Measurements from ENCODE around the gene PDAP1. TPM values are rescaled to one million over a fixed set of nuclear protein-coding genes. Genes with fewer than 3 reads are reported as not detected.
"Not testable (repeated sequence)": the region's sequence is repeated elsewhere in the genome, so short reads cannot be mapped to it uniquely, and the experiment has no call there.

The PDAP1 gene
- total RNA-seq, 2 donors from 2014 or later: 98.6 to 103 TPM

DNA sequence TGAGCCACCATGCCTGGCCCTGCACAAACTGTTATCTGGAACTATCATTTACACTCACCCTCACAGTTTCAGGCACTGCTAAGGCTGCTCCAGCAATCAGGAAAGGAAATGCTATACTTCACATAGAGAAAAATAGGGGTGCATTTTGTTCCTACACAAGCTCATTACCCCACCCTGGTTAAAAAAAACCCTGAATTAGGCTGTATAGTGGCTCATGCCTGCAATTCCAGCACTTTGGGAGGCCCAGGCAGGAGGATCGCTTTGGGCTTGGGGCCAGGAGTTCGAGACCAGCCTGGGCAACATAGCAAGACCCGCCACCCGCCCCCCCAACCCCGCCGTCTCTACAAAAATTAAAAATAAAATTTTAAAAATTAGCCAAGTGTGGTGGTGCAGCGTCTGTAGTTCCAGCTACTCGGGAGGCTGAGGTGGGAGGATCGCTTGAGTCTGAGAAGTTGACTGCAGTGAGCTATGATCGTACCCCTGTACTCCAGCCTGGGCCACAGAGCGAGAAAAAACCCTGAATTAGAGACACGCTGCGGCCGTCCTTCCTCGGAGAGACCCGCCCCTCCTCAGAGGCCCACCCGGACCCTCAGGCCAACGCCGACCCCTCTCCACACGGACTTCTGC is 29.7 kb upstream of the PDAP1 start:
- peak overlapping the region; percentile 92 to 93 for H3K4me3 ChIP-seq

DNA sequence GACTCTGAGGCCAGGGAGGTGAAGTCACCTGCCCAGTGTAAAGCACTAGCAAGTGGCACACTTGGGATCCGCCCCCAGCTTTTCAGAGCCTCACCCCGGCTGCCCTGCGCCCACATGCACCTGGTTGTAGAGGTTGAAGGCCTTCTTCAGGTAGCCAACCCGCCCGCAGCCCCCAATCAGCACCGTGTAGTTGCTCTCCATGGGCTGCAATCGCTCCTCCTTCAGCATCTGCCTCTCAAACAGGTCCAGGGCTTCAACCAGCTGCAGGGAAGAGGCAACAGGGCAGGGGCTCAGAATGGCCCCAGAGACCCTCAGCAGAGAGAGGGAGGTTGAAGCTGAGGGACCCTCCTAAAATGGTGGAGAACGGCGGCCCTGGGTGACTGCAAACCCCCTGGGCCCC is 24.8 kb upstream of the PDAP1 start:
- intact Hi-C loops (cut with DNase I): no loop called here
- H3K9me3 ChIP-seq: no peaks in the 10 kb centered on the region
- 80% methylated on average over 9 of the region's 9 CpGs for WGBS
- H3K27ac ChIP-seq: peak overlapping the region; percentile 34 to 52
- no peak overlapping the region for H3K4me3 ChIP-seq
- H3K36me3 ChIP-seq: peaks cover 5 to 9% of the 10 kb centered on the region in 2 donors
- DNase-seq (ENCODE audit: low spot score): no peak
- H3K4me1 ChIP-seq (replicated peaks): peaks cover 12% of the 10 kb centered on the region
- no peak for TF ChIP-seq POLR2A (IDR thresholded peaks at IDR 0.05)
- H3K27me3 ChIP-seq (replicated peaks; ENCODE audit: insufficient read depth): no peaks in the 10 kb centered on the region

More for the DNA sequence above, 29.7 kb upstream of the PDAP1 start:
- no peaks in the 10 kb centered on the region for H3K27me3 ChIP-seq (replicated peaks; ENCODE audit: insufficient read depth)
- intact Hi-C loops (cut with DNase I): no loop called here
- H3K36me3 ChIP-seq: no peaks in the 10 kb centered on the region
- no peak for DNase-seq (ENCODE audit: low spot score)
- H3K27ac ChIP-seq: peak overlapping the region; percentile 83 to 89
- H3K9me3 ChIP-seq: no peaks in the 10 kb centered on the region
- peaks cover 3% of the 10 kb centered on the region for H3K4me1 ChIP-seq (replicated peaks)
- TF ChIP-seq POLR2AphosphoS5 (IDR thresholded peaks at IDR 0.05) (no peak), POLR2A (IDR thresholded peaks at IDR 0.05) (no peak)
- TF ChIP-seq, protein P1, sequence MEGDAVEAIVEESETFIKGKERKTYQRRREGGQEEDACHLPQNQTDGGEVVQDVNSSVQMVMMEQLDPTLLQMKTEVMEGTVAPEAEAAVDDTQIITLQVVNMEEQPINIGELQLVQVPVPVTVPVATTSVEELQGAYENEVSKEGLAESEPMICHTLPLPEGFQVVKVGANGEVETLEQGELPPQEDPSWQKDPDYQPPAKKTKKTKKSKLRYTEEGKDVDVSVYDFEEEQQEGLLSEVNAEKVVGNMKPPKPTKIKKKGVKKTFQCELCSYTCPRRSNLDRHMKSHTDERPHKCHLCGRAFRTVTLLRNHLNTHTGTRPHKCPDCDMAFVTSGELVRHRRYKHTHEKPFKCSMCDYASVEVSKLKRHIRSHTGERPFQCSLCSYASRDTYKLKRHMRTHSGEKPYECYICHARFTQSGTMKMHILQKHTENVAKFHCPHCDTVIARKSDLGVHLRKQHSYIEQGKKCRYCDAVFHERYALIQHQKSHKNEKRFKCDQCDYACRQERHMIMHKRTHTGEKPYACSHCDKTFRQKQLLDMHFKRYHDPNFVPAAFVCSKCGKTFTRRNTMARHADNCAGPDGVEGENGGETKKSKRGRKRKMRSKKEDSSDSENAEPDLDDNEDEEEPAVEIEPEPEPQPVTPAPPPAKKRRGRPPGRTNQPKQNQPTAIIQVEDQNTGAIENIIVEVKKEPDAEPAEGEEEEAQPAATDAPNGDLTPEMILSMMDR (IDR thresholded peaks at IDR 0.05): no peak
- 13% methylated on average over 20 of the region's 20 CpGs for WGBS

DNA sequence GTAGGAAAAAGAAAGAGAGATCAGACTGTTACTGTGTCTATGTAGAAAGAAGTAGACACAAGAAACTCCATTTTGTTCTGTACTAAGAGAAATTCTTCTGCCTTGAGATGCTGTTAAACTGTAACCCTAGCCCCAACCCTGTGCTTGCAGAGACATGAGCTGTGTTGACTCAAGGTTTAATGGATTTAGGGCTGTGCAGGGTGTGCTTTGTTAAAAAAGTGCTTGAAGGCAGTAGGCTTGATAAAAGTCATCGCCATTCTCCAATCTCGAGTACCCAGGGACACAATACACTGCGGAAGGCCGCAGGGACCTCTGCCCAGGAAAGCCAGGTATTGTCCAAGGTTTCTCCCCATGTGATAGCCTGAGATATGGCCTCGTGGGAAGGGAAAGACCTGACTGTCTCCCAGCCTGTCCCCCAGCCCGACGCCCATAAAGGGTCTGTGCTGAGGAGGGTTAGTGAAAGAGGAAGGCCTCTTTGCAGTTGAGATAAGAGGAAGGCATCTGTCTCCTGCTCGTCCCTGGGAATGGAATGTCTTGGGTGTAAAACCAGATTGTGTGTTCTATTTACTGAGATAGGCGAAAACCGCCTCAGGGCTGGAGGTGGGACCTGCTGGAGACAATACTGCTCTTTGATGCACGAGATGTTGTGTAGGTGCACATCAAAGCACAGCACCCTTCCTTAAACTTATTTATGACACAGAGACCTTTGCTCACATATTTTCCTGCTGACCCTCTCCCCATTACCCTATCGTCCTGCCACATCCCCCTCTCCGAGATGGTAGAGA is 23.6 kb upstream of the PDAP1 start:
- H3K27ac ChIP-seq: peak overlapping the region; percentile 34 to 52

DNA sequence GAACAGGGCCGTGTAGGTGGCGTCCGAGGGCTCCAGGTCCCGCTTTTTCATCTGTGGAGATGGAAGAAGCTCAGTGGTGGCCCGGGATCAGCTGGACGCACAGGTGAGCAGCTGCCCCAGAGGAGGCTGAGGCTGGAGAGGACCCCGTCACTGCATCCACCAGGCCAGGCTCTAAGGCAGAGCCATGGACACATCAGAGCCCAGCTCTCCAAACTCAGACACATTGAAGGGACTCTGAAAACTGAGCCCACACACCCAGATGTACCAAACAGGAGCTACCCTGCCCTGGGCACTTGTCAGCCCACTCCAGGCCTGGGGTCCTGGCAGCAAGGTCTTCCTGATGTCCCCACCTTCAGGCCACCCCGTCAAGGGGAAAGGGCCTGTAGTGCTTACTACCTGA is 21.4 kb upstream of the PDAP1 start:
- TF ChIP-seq POLR2A (IDR thresholded peaks at IDR 0.05) (no peak), POLR2AphosphoS5 (IDR thresholded peaks at IDR 0.05) (no peak)
- TF ChIP-seq, protein P1 (IDR thresholded peaks at IDR 0.05): no peak
- 92% methylated on average over 8 of the region's 8 CpGs for WGBS
- no peak for DNase-seq (ENCODE audit: low spot score)
- no peaks in the 10 kb centered on the region for H3K9me3 ChIP-seq
- intact Hi-C loops (cut with DNase I): no loop called here
- H3K4me3 ChIP-seq: no peak overlapping the region
- H3K27ac ChIP-seq: no peak overlapping the region
- peaks cover 12% of the 10 kb centered on the region for H3K4me1 ChIP-seq (replicated peaks)
- peaks cover 10 to 15% of the 10 kb centered on the region in 2 donors for H3K36me3 ChIP-seq
- H3K27me3 ChIP-seq (replicated peaks; ENCODE audit: insufficient read depth): no peaks in the 10 kb centered on the region

More for the DNA sequence above, 23.6 kb upstream of the PDAP1 start:
- peaks cover 12% of the 10 kb centered on the region for H3K4me1 ChIP-seq (replicated peaks)
- peak; percentile 56 for DNase-seq (ENCODE audit: low spot score)
- H3K27me3 ChIP-seq (replicated peaks; ENCODE audit: insufficient read depth); intact Hi-C loops (cut with DNase I); H3K4me3 ChIP-seq; H3K9me3 ChIP-seq; H3K36me3 ChIP-seq: not testable (repeated sequence)
- 34% methylated on average over 13 of the region's 13 CpGs for WGBS
- TF ChIP-seq POLR2AphosphoS5 (IDR thresholded peaks at IDR 0.05): peak; percentile 69

DNA sequence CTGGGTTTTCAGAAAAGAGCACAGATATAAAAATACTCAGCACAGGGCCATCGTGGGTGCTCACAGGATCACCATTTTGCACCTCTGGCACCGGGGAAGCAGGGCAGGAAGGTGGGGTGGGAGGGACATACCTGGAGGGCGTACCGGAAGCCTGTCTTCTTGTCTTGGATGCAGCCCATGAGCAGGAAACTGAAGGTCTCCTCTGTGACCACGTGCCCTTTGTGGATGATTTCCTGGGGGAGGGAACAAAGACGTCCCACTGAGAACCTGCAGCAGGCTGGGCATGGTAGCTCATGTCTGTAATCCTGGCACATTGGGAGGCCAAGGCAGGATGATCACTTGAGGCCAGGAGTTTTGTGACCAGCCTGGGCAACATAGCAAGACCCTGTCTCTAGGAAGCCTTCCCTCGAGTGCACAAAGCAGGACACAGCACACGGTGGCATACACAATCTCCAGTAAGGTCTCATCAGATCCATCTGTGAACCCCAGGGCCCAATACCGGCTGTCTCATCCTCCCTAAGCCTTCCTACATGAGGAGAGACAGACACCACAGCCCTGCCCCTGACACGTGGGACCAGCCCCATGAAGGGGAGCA is 20.7 kb upstream of the PDAP1 start:
- H3K27me3 ChIP-seq (replicated peaks; ENCODE audit: insufficient read depth): no peaks in the 10 kb centered on the region
- DNase-seq (ENCODE audit: low spot score): no peak
- peaks cover 13 to 21% of the 10 kb centered on the region in 2 donors for H3K36me3 ChIP-seq
- H3K4me3 ChIP-seq: no peak overlapping the region
- intact Hi-C loops (cut with DNase I): no loop called here
- 71% methylated on average over 10 of the region's 10 CpGs for WGBS
- TF ChIP-seq, protein P1 (IDR thresholded peaks at IDR 0.05): no peak
- TF ChIP-seq POLR2A (IDR thresholded peaks at IDR 0.05): no peak
- no peak overlapping the region for H3K27ac ChIP-seq
- no peaks in the 10 kb centered on the region for H3K9me3 ChIP-seq
- H3K4me1 ChIP-seq (replicated peaks): peaks cover 12% of the 10 kb centered on the region

Data from prostate gland (tissue), 2 donors.